ENCODE results near the gene C22orf31.

Gene C22orf31

DNA sequence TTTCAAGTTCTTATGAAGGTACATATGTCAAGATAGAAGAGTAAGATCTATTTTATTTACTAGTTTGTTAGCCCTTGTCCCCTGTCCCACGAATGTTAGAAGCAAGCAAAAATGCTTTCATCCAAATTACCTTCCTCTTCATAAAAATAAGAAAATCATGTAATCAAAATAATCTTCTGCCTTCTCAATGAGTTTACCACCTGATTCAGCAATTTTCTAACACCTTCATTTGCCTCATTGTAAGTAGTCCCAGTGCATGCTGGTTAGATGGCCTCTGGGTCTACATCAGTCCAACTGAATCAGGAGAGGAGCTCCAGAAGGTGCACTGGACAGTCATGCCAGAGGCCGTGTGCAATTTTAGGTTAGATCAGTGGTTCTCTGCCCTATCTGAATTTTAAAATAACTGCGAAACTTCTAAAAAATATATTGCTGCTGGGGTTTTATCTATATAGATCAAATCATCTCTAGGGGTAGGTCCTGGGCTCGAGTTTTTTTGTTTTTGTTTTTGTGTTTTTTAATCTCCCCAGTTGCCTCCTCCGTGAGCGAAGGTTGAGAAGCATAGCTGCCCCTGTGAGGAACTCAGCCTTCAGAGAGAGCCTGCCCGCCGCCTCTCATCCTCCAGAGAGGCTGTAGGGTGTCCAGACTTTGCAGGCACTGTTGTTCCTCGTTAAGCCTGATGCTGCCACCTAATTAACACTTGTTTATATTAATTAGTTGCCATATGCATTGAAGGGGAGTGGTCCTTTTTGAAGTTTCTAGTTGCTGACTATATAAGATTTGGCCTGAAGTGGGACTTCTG, 32.2 kb downstream of the C22orf31 start:
- DNase-seq (ENCODE audit: low spot score): no peak

GRCh38 chr22:29028468-29028867, 33.2 kb downstream of the C22orf31 start:
- no peak for DNase-seq (ENCODE audit: low spot score)

GRCh38 chr22:29026579-29026978, 35.1 kb downstream of the C22orf31 start:
- DNase-seq (ENCODE audit: low spot score): no peak

DNA sequence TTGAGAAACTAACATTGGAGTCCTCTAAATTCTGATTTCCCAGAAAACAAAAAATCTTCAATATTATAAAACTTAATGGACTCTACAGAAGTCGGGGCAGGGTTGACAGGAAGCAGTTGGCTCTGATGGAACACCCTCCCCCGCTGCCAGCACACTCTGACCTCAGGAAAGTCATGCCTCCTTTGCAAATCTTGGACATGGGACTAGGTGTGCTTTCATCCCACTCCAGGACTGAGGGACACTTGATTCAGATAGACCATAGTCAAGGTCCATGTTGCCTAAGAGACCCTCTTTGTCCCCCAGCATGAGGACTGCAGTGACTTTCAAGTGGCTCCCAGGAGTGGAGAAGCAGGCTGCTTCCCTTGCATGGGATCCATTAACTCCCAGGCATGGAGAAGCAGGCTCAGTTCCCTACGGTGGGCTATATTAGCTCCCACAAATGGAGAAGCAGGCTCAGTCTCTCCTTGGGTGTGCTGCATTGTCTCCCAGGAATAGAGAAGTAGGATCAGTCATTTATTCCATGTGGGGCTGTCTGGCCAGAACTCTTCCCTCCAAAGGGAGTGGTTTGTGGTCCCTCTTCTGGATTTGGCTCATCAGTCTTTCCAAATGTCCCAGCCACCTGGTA, 38.3 kb downstream of the C22orf31 start:
- DNase-seq (ENCODE audit: low spot score): no peak

- no peak for DNase-seq (ENCODE audit: low spot score)
Observed at GRCh38 chr22:29022101-29022817, 39.4 kb downstream of the C22orf31 start.

DNA sequence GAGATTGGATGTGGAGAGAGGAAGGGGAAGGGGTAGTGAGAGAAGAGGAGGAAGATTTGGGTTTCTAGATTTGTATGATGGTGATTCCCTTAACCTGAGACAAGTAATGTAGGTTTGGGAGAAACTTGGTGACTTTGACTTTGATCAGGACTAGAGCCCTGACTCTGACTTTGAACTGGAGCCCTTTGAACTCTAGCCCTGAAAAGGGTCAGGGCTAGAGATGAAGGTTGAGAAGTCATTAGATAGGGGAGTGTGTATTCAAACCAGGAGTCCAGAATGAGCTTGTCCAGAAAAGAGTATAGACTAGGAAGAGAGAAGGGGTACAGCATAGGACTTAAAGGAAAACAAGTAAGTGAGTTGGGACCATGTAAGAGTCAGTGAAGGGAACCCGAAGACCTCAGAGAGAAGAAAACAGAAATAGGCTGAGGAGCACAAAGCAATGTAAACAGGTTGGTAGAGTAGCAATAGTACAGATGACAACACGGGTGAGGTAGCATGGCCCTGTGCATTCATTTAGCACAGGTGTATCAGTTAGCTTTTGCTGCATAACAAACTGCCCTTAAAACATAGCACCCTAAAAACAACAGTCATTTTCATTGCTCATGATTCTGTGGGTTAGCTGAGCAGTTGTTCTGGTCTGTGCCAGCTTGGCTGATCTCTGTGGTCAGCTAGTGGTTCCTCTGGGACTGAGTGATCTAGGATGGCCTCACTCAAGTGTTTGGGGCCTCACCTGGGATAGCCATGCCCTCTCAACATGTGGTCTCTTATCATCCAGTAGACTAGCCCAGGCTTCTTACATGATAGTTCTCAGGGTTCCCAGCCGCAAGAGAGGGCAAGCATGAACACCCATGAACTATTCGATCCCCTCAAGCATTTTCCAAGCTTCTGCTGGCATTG, 43.1 kb downstream of the C22orf31 start:
- no peak for DNase-seq (ENCODE audit: low spot score)

GRCh38 chr22:29016067-29016938, 45.3 kb downstream of the C22orf31 start:
- no peak for DNase-seq (ENCODE audit: low spot score)

- no peak for DNase-seq (ENCODE audit: low spot score)
Observed at GRCh38 chr22:29014773-29015172, 46.9 kb downstream of the C22orf31 start.

- no peak for DNase-seq (ENCODE audit: low spot score)
Observed at GRCh38 chr22:29014293-29014692, 47.3 kb downstream of the C22orf31 start.

DNA sequence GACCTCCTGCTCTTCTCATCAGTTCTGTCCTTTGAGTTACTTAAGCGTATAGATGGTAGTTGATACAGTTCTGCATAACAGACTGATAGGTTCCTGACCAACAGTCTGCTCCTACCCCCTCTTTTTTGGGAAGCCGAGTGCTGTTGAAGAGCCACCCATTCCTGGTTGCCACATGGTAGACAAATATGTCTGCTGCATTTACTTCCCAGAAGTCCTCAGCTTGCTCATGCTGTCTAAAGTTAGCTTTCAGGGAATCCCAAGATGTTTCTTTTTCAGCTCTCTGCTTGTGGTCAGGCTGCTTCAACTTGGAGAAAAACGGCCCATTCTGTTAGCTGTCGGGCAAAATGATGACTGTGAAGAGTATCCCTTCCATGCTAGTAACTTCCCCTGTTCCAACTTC, 48.7 kb downstream of the C22orf31 start:
- DNase-seq (ENCODE audit: low spot score): no peak

- no peak for DNase-seq (ENCODE audit: low spot score)
Observed at GRCh38 chr22:29012101-29012433, 49.6 kb downstream of the C22orf31 start.

DNA sequence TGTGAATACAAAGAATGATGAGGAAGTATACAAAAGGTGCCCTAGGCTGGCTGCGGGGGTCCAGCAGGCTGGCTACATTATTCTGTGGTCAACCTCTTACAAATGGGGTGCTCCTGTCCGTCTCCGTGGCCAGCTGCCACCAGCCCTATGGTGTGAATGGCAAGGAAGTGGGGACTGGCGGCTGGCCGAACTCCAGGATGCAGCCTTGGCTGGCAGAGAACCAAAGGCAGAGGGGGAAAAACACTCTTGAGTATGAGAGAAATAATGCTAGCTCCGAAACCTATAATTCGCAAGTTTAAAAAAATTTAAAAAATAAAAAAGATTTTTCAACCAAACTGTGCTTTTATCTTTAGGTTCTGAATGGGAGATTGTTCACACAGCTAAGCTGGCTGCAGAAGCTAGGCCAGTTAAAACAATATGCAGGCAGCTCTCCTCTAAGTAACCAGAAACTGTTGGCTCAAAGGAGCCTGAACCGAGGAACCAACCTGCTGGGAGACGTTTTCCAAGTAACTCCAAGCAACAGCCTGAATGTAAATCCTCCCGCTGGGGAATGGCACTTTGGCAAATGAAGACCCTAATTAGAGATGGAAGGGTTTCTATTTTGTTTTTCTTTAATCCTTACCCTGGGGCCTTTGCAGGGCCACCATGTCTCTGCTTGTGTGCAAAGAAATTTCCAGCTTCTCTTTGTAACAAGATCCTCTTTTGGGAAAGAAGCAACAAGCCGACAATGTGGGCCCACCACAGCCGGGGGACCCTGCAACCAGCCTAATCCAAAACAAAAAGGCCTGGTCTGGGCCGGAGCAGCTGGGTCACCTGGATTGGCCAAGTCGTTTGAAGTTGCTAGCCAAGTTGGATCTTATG, 50.2 kb downstream of the C22orf31 start:
- DNase-seq (ENCODE audit: low spot score): no peak

DNA sequence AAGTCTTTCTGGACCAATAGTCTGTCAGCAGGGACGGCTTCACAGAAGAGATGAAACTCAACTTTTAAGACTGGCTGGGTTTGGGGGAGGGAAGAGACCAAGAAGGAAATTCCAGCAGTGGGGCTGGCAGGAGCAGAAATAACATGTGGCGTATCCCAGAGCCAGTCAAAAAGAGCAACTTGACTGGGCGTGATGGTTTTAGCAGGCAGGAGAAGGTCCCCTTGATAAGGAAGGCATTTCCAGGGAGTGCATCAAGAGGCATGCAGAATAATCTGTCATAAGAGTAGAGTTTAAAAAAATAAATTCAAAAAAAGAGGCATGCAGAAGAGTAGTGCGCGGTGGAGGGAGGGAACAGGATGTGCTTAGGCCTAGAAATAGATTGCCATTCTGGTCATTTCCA, 52.5 kb downstream of the C22orf31 start:
- DNase-seq (ENCODE audit: low spot score): no peak
